ELF-1 (cell line): Measurements from ENCODE around the gene FSTL4.
"Not testable (repeated sequence)": the region's sequence is repeated elsewhere in the genome, so short reads cannot be mapped to it uniquely, and the experiment has no call there.

ENCODE experiments used
- DNase-seq: peaks from one replicate; pipeline ENCODE4 v3.0.0-alpha.2; 2016; ENCODE audit warnings: low read depth, low spot score

FSTL4 gene

GRCh38 chr5:133457439-133458355 is 154.6 kb downstream of the FSTL4 start:
- DNase-seq: peak; percentile 53

- no peak for DNase-seq
Observed at GRCh38 chr5:133456933-133457402, 155.4 kb downstream of the FSTL4 start.

DNA sequence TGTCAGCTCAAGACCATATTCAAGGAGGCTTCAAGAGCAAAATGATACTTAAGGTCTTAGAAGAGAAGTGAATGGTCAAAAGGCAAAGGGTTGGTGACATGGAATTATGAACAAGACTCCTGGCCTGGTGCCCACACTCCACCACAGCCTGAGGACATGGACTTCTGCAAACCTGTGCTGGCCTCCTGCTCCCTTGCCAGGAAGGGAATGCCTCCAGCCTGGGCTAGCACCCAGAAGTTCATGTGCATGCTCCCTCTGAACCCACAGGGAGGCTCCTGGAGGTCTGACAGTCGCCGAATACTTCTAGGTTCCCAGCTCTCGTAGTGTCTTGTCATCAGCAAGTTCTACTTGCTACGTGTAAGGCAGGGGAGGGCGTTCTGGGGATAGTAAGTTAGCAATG is 156.7 kb downstream of the FSTL4 start:
- no peak for DNase-seq

GRCh38 chr5:133454442-133454841 is 157.9 kb downstream of the FSTL4 start:
- DNase-seq: no peak

- no peak for DNase-seq
Observed at GRCh38 chr5:133453831-133454230, 158.5 kb downstream of the FSTL4 start.

GRCh38 chr5:133453084-133453780 is 159.1 kb downstream of the FSTL4 start:
- DNase-seq: no peak

- no peak for DNase-seq
Observed at GRCh38 chr5:133451926-133452325, 160.4 kb downstream of the FSTL4 start.

- DNase-seq: no peak
Observed at GRCh38 chr5:133450286-133450685, 162.1 kb downstream of the FSTL4 start.

DNA sequence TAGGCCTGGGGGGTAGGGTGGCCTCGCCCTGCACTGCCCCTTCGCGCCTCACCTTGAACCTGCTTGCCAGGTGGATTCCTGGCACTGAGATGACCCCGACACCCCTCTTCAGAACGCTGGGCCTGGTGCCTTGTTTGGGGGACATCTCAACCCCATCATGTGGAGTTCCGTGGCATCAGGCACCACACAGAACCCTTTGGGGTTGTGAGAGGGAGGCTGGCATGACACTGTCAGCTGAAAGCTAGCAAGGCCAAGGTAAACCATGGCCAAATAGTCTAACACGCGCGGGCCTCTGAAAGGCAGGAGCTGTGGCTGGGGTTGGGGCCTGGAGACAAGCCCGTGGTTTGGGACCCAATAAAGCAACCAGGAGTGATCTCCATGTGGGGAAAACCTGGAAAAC is 163.2 kb downstream of the FSTL4 start:
- no peak for DNase-seq

DNA sequence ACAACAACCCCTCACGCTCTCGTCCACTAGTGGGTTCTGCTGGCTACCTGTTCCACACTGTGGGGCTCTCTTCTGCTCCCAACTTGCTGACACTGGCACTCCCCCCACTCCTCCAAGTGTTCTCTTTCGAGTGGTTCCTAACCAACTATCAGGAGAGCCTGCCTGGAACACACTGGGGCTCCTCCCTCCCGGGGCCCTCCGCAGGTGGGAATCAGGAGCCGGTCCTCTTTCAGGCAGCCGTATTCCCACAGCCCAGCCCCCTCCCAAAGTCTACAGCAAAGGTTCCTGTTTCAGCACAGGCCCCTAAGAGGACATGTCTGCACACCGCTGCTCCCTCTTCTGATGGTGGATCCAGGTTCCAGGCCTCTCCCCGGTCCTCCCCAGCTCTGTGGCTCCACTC is 165.9 kb downstream of the FSTL4 start:
- no peak for DNase-seq

DNA sequence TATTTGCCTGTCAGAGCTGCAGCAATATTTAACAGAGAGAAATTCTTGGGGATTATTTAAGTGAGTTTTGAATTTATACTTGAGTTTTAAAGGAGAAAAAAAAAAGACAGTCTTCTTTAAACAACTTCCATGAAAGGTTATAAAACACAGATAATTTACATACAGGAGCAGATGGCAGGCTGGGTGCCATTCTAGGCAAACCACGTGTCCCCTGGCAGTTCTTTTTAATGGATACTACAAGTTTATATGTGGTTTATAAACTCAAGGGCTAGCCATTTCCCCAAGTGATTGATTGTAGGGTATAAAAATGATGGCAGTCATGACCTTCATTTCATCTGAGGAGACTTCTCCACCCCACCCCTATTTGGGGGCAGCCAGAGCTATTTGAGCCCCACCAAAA is 166.6 kb downstream of the FSTL4 start:
- no peak for DNase-seq

- DNase-seq: not testable (repeated sequence)
Observed at GRCh38 chr5:133445204-133445603, 167.1 kb downstream of the FSTL4 start.

- no peak for DNase-seq
Observed at GRCh38 chr5:133444711-133445110, 167.6 kb downstream of the FSTL4 start.

GRCh38 chr5:133441166-133441815 is 171.1 kb downstream of the FSTL4 start:
- DNase-seq: no peak

- no peak for DNase-seq
Observed at GRCh38 chr5:133440467-133441115, 171.8 kb downstream of the FSTL4 start.

DNA sequence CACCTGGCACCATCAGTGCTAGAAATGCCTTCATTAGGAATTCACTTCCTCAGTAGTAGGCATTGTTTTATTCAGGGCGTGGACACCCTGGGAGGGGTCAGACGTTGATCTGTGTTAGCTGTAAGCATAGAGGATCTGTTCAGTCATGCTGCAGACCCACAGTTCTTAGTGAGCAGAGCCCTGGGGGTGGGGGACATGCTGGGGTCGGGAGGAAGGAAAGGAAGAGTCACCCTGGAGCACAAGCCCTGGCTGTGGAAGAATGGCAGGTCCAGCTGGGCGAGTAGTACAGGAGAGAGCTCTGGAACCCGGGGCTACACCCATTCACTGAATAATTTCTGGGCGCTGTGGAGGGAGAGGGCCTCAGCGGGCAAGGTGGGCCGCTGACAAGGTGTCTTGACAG is 172.5 kb downstream of the FSTL4 start:
- DNase-seq: no peak

DNA sequence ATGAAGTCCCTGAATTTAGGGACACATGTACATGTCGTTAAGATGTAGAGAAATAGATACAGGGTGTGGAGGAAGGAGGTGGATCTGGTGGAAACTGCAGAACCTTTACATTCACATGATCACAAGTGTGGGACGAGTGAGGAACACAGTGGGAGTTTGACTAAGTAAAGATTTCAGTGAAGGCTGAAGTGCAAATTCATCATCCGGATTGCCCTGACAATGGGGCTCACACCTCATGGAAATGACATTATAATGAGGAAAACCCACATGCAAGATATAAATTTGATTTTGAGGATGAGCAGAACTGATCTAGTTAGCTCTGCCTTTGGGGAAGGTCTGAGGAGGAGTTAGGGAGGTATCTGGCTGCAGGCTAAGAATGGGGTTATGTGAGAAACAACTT is 173.9 kb downstream of the FSTL4 start:
- DNase-seq: no peak

DNA sequence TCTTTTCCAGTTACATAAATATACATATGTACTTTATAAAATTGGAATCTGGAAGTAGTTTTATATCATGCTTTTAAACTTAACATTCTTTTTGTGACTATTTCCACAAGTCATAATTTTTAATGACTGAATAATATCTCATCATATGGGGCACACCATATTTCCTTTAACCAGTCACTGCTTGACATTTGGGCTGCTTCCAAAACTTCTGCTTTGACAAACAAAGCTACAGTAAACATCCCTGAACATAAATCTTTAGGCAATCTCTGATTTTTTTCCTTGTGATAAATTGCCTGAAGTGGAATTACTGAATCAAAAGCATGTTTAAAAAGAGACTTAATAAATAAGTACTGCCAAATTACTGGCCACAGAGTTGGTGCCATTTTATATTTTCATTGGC is 178.0 kb downstream of the FSTL4 start:
- DNase-seq: no peak

DNA sequence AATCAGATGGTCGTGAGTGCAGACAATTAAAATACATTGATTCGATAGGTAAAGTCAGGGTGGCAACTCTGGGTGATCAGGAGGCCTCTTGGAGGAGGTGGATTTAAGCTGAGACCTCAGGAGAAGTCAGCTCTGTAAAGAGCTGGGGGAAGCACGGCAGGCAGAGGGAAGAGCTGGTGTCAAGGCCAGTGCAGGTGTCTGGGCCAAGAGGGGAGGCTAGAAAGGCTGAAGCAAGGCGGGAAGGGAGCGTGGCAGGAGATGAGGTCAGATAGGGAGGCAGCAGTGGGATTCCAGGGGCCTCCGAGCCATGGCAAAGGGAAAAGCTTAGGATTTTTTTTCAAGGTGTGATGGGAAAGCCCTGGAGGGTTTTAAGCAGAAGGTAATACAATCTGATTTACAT is 178.7 kb downstream of the FSTL4 start:
- no peak for DNase-seq

GRCh38 chr5:133432956-133433532 is 179.3 kb downstream of the FSTL4 start:
- no peak for DNase-seq

- DNase-seq: no peak
Observed at GRCh38 chr5:133431326-133431865, 180.9 kb downstream of the FSTL4 start.
